ENCODE results near the gene PRDM5.

PRDM5 gene

DNA sequence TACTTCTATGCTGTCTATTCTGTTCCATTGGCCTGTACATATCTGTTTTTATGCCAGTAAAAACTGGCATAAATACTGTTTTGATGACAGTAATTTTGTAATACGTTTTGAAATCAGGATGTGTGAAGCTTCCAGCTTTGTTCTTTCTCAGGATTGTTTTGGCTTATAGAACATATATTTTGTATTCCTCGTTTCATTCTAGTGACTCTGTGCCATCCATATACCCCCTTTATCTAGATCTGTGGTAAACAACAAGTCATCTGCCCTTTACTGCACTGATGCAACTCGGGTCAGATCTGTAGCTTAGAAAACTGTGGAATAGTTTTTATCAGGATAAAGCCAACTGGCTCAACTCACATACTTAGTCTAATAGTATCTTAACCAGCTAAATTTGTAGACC, 233.7 kb downstream of the PRDM5 start:
- no peaks in the 10 kb centered on the region for H3K27me3 ChIP-seq (ENCODE audit: control insufficient read depth in 1 of 2, insufficient read depth in 2 of 2, low read length in 2 of 2)
- no peaks in the 10 kb centered on the region for H3K36me3 ChIP-seq (ENCODE audit: control insufficient read depth in 2 of 2, insufficient read depth in 2 of 2, low read length in 2 of 2)
- H3K9me3 ChIP-seq (ENCODE audit: control insufficient read depth in 2 of 2, low read length in 2 of 2), result no peaks in the 10 kb centered on the region
- H3K4me3 ChIP-seq (ENCODE audit: low read length in 2 of 2), result no peak overlapping the region
- no peak overlapping the region for H3K9ac ChIP-seq (ENCODE audit: low read length in 2 of 2)
- H3K4me1 ChIP-seq (ENCODE audit: control insufficient read depth, insufficient read depth, low read length), result peaks cover 4% of the 10 kb centered on the region
- no peak overlapping the region for H3K27ac ChIP-seq (ENCODE audit: low read length)

DNA sequence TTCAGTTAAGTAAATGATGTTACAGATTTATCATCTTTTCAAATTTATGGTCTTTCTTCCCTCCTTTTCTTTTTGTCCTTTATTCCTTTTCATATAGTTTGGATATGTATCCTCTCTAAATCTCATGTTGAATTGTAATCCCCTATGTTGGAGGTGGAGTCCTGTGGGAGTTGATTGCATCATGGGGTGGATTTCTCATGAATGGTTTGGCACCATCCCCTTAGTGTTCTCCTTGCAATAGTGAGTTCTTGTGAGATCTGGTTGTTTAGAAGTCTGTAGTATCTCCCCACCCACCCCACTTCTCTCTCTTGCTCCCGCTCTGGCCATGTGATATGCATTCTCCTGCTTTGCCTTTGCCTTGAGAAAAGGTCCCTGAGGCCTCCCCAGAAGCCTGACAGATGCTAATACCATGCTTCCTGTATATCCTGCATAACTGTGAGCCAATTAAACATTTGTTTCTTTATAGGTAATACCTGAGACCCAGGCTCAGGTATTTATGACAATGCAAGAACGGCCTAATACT, 236.7 kb downstream of the PRDM5 start:
- Histone ChIP-seq H3K27ac (ENCODE audit: low read length) (no peak overlapping the region), H3K36me3 (ENCODE audit: control insufficient read depth in 2 of 2, insufficient read depth in 2 of 2, low read length in 2 of 2) (no peaks in the 10 kb centered on the region), H3K4me3 (ENCODE audit: low read length in 2 of 2) (no peak overlapping the region), H3K4me1 (ENCODE audit: control insufficient read depth, insufficient read depth, low read length) (no peaks in the 10 kb centered on the region), H3K9me3 (ENCODE audit: control insufficient read depth in 2 of 2, low read length in 2 of 2) (no peaks in the 10 kb centered on the region), H3K9ac (ENCODE audit: low read length in 2 of 2) (no peak overlapping the region), H3K27me3 (ENCODE audit: control insufficient read depth in 1 of 2, insufficient read depth in 2 of 2, low read length in 2 of 2) (no peaks in the 10 kb centered on the region)

DNA sequence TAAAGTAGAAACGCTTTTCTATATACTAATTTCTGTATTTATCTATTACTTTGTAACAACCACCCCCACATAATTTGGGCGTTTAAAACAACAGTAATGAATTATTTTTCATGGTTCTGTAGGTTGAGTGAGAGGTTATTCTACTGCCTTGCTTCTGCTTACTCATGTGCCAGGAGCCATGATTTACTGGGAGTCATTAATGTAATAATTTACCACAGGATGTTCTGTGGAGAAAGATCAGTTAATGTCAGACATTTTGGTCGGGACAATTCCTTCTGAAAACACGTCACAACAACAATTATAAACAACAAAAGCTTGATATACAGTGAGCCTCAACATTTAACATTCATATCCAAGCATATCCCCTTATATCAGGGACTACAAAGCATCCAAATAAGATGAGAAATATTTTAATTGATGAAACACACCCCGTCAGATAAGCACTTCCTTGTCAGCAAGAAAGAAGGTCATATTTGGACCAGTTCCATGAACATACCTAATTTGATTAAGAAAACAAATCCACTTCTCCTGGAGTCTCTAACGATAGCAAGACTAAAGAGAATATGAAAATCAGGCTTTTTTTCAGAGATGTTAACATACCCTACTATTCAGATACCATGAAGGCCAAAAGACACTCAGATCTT, 238.5 kb downstream of the PRDM5 start:
- Histone ChIP-seq H3K4me3 (ENCODE audit: low read length in 2 of 2) (no peak overlapping the region), H3K4me1 (ENCODE audit: control insufficient read depth, insufficient read depth, low read length) (no peaks in the 10 kb centered on the region), H3K27ac (ENCODE audit: low read length) (no peak overlapping the region), H3K9ac (ENCODE audit: low read length in 2 of 2) (no peak overlapping the region), H3K36me3 (ENCODE audit: control insufficient read depth in 2 of 2, insufficient read depth in 2 of 2, low read length in 2 of 2) (no peaks in the 10 kb centered on the region), H3K27me3 (ENCODE audit: control insufficient read depth in 1 of 2, insufficient read depth in 2 of 2, low read length in 2 of 2) (no peaks in the 10 kb centered on the region), H3K9me3 (ENCODE audit: control insufficient read depth in 2 of 2, low read length in 2 of 2) (no peaks in the 10 kb centered on the region)

DNA sequence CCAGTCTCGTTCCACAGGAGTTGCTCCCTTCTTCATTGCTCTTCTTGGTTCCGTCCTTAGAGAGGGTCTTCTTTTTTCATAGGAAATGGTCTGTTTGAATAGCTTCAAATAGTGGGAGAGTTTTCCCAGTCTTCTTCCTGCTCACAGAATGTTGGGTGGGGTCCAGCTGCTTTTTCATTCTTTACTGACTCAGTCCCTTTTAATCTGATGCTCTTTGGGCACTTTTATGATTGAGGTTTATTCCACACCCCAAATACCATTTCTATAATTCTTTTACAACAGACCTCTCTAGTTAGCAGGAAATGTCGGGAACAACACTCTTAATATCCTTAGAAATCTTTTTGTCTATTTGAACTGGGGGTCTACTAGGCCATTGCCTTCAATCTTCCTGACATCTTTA, 239.5 kb downstream of the PRDM5 start:
- H3K4me3 ChIP-seq (ENCODE audit: low read length in 2 of 2), result no peak overlapping the region
- no peak overlapping the region for H3K27ac ChIP-seq (ENCODE audit: low read length)
- H3K9me3 ChIP-seq (ENCODE audit: control insufficient read depth in 2 of 2, low read length in 2 of 2), result no peaks in the 10 kb centered on the region
- no peaks in the 10 kb centered on the region for H3K27me3 ChIP-seq (ENCODE audit: control insufficient read depth in 1 of 2, insufficient read depth in 2 of 2, low read length in 2 of 2)
- H3K36me3 ChIP-seq (ENCODE audit: control insufficient read depth in 2 of 2, insufficient read depth in 2 of 2, low read length in 2 of 2), result no peaks in the 10 kb centered on the region
- H3K9ac ChIP-seq (ENCODE audit: low read length in 2 of 2), result no peak overlapping the region
- no peaks in the 10 kb centered on the region for H3K4me1 ChIP-seq (ENCODE audit: control insufficient read depth, insufficient read depth, low read length)

DNA sequence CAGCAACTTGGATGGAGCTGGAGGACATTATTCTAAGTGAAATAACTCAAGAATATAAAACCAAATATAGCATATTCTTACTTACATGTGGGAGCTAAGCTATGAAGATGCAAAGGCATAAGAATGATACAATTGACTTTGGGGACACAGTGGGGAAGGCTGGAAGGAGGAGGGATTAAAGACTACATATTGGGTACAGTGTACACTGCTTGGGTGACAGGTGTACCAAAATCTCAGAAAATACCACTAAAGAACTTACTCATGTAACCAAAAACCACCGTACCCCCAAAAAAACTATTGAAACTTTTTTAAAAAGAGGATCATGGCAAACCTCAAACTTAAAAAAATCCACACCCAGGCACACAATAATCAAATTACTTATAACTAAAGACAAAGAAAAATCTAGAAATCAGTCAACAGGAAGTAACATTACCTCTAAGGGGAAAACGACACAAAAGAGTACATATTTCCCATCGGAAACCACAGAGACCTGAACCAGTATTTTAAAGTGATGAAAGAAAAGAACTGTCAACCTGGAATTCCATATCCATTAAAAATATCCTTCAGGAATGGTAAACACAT, 241.8 kb downstream of the PRDM5 start:
- H3K9me3 ChIP-seq (ENCODE audit: control insufficient read depth in 2 of 2, low read length in 2 of 2), result no peaks in the 10 kb centered on the region
- H3K4me3 ChIP-seq (ENCODE audit: low read length in 2 of 2), result no peak overlapping the region
- H3K36me3 ChIP-seq (ENCODE audit: control insufficient read depth in 2 of 2, insufficient read depth in 2 of 2, low read length in 2 of 2), result no peaks in the 10 kb centered on the region
- no peak overlapping the region for H3K9ac ChIP-seq (ENCODE audit: low read length in 2 of 2)
- no peak overlapping the region for H3K27ac ChIP-seq (ENCODE audit: low read length)
- no peaks in the 10 kb centered on the region for H3K4me1 ChIP-seq (ENCODE audit: control insufficient read depth, insufficient read depth, low read length)
- no peaks in the 10 kb centered on the region for H3K27me3 ChIP-seq (ENCODE audit: control insufficient read depth in 1 of 2, insufficient read depth in 2 of 2, low read length in 2 of 2)

DNA sequence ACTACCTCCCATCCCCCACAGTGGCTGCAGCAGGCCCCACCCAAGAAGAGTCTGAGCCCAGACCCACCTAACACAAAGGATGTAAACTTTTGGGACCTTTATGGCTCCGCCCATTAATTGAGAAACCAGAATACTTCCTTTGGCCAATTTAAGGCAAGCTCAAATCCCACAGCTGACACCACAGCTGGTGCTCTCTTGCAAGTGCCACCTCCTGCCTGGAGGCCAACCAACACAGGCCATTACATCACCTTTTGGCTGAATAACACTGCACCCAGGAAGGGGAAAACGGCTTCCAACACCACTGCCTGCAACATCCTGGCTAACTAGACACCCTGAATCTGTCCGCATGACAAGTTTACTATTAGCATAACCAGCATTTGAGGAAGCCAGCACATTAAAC, 248.8 kb downstream of the PRDM5 start:
- H3K27ac ChIP-seq (ENCODE audit: low read length), result no peak overlapping the region
- H3K9ac ChIP-seq (ENCODE audit: low read length in 2 of 2), result no peak overlapping the region
- peaks cover 0 to 18% of the 10 kb centered on the region in 2 donors for H3K9me3 ChIP-seq (ENCODE audit: control insufficient read depth in 2 of 2, low read length in 2 of 2)
- no peaks in the 10 kb centered on the region for H3K4me1 ChIP-seq (ENCODE audit: control insufficient read depth, insufficient read depth, low read length)
- H3K27me3 ChIP-seq (ENCODE audit: control insufficient read depth in 1 of 2, insufficient read depth in 2 of 2, low read length in 2 of 2), result no peaks in the 10 kb centered on the region
- H3K36me3 ChIP-seq (ENCODE audit: control insufficient read depth in 2 of 2, insufficient read depth in 2 of 2, low read length in 2 of 2), result peaks cover 0 to 3% of the 10 kb centered on the region in 2 donors
- H3K4me3 ChIP-seq (ENCODE audit: low read length in 2 of 2), result no peak overlapping the region

DNA sequence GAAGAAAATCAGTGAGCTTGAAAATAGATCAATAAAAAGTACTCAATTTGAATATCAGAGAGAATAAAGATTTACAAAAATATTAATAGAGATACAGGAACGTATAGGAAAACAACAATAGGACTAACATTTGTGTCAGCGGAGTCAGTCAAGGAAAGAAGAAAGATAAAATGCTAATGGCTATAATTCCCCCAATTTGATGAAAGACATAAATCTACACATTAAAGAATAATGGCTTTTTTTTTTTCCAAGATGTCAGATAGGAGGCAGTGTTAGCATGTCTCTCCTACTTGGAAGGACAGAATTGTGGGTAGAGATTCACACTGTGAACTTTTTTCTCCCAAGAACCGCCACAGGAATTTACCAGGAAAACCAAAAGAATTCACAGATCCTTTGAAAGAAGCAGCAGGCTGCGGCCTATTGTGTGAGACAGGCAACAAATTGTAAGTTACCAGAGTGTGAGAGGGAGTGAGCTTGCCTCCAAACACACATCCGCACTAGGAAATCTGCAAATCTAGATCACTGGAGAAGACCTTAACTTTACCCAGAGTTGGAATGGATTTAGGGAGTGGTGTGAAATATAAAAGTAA, 249.9 kb downstream of the PRDM5 start:
- H3K27me3 ChIP-seq (ENCODE audit: control insufficient read depth in 1 of 2, insufficient read depth in 2 of 2, low read length in 2 of 2), result no peaks in the 10 kb centered on the region
- peaks cover 0 to 18% of the 10 kb centered on the region in 2 donors for H3K9me3 ChIP-seq (ENCODE audit: control insufficient read depth in 2 of 2, low read length in 2 of 2)
- H3K9ac ChIP-seq (ENCODE audit: low read length in 2 of 2), result no peak overlapping the region
- peaks cover 0 to 3% of the 10 kb centered on the region in 2 donors for H3K36me3 ChIP-seq (ENCODE audit: control insufficient read depth in 2 of 2, insufficient read depth in 2 of 2, low read length in 2 of 2)
- no peaks in the 10 kb centered on the region for H3K4me1 ChIP-seq (ENCODE audit: control insufficient read depth, insufficient read depth, low read length)
- H3K27ac ChIP-seq (ENCODE audit: low read length), result no peak overlapping the region
- no peak overlapping the region for H3K4me3 ChIP-seq (ENCODE audit: low read length in 2 of 2)

DNA sequence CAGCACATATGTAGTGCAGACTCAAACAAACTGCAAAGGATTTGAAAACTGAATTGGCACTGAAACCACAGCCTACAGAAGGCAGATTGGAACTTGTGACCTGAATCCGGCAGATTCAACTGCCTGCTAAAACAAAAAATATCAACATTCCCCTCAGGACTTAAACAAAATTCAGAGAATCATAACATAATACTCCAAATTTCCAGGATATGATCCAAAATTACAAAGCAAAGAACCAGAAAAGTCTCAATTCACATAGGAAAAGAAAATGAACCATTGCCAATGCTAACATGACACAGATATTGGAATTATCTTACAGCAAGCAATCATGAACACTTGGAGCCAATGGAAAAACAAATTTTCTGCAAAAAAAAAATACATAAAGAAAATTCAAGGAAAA, 250.4 kb downstream of the PRDM5 start:
- Histone ChIP-seq H3K4me1 (ENCODE audit: control insufficient read depth, insufficient read depth, low read length) (no peaks in the 10 kb centered on the region), H3K27ac (ENCODE audit: low read length) (no peak overlapping the region), H3K36me3 (ENCODE audit: control insufficient read depth in 2 of 2, insufficient read depth in 2 of 2, low read length in 2 of 2) (peaks cover 0 to 3% of the 10 kb centered on the region in 2 donors), H3K9ac (ENCODE audit: low read length in 2 of 2) (no peak overlapping the region), H3K4me3 (ENCODE audit: low read length in 2 of 2) (no peak overlapping the region), H3K27me3 (ENCODE audit: control insufficient read depth in 1 of 2, insufficient read depth in 2 of 2, low read length in 2 of 2) (no peaks in the 10 kb centered on the region), H3K9me3 (ENCODE audit: control insufficient read depth in 2 of 2, low read length in 2 of 2) (peaks cover 0 to 18% of the 10 kb centered on the region in 2 donors)

DNA sequence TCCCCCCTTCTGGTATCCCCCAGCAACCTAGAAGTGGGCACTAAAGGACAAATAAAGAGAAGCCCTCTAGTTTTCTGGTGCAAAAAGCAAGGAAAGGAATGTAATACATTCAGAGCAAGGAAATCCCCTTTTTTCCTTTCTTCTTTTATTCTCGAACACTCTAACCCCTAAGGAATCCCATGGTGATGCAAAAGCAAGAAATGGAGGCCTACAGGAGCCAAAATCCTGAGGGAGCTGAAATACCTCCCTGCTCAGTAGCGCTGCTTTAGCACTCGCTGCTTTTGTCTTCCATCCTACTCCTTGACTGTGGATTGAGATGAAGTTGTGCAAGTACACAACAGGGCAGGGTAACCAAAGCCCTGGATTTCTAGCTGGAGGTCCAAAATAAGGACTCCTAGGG, 251.0 kb downstream of the PRDM5 start:
- H3K9ac ChIP-seq (ENCODE audit: low read length in 2 of 2), result no peak overlapping the region
- H3K4me1 ChIP-seq (ENCODE audit: control insufficient read depth, insufficient read depth, low read length), result no peaks in the 10 kb centered on the region
- H3K27me3 ChIP-seq (ENCODE audit: control insufficient read depth in 1 of 2, insufficient read depth in 2 of 2, low read length in 2 of 2), result no peaks in the 10 kb centered on the region
- no peak overlapping the region for H3K4me3 ChIP-seq (ENCODE audit: low read length in 2 of 2)
- H3K27ac ChIP-seq (ENCODE audit: low read length), result no peak overlapping the region
- peaks cover 0 to 3% of the 10 kb centered on the region in 2 donors for H3K36me3 ChIP-seq (ENCODE audit: control insufficient read depth in 2 of 2, insufficient read depth in 2 of 2, low read length in 2 of 2)
- peaks cover 0 to 18% of the 10 kb centered on the region in 2 donors for H3K9me3 ChIP-seq (ENCODE audit: control insufficient read depth in 2 of 2, low read length in 2 of 2)

DNA sequence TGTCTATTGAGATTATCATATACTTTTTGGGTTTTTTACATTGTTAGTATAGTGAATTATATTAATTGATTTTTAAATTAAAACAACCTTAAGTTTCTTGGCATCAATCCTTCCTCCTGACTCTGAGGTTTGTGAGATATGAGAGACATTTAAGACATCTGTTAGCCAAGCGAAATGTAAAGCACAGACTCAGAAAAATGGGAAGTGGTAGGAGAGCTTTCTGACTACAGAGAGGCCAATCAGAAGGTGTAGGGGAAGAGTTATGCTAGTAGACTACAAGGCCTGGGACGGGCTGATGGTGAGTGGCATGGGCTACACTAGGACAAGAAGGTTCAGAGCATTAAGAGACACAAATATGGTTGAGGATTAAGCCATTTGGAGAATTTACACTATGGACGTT, 255.4 kb downstream of the PRDM5 start:
- no peak overlapping the region for H3K27ac ChIP-seq (ENCODE audit: low read length)
- no peaks in the 10 kb centered on the region for H3K4me1 ChIP-seq (ENCODE audit: control insufficient read depth, insufficient read depth, low read length)
- H3K9me3 ChIP-seq (ENCODE audit: control insufficient read depth in 2 of 2, low read length in 2 of 2), result peaks cover 0 to 4% of the 10 kb centered on the region in 2 donors
- H3K27me3 ChIP-seq (ENCODE audit: control insufficient read depth in 1 of 2, insufficient read depth in 2 of 2, low read length in 2 of 2), result no peaks in the 10 kb centered on the region
- H3K36me3 ChIP-seq (ENCODE audit: control insufficient read depth in 2 of 2, insufficient read depth in 2 of 2, low read length in 2 of 2), result no peaks in the 10 kb centered on the region
- H3K9ac ChIP-seq (ENCODE audit: low read length in 2 of 2), result no peak overlapping the region
- no peak overlapping the region for H3K4me3 ChIP-seq (ENCODE audit: low read length in 2 of 2)

DNA sequence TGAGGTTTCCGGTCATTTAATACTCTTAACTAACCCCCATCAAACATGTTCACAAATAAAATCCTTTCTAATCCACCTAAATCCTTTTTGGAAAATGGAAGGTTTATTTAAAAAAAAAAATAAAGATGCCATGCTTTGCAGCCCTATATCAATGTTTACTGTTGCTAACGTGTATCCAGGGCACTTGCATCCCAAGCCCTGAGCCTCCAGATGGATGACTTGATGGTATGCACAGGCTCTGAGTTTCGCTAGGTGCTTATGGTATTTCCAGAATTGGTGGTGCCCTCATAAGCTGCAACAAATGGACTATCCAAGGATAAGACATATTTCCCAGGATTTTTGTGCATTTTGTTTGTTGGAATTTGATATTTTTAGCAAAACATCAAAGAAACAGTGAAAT, 257.7 kb downstream of the PRDM5 start:
- Histone ChIP-seq H3K4me1 (ENCODE audit: control insufficient read depth, insufficient read depth, low read length) (no peaks in the 10 kb centered on the region), H3K4me3 (ENCODE audit: low read length in 2 of 2) (no peak overlapping the region), H3K9ac (ENCODE audit: low read length in 2 of 2) (no peak overlapping the region), H3K27me3 (ENCODE audit: control insufficient read depth in 1 of 2, insufficient read depth in 2 of 2, low read length in 2 of 2) (no peaks in the 10 kb centered on the region), H3K36me3 (ENCODE audit: control insufficient read depth in 2 of 2, insufficient read depth in 2 of 2, low read length in 2 of 2) (no peaks in the 10 kb centered on the region), H3K9me3 (ENCODE audit: control insufficient read depth in 2 of 2, low read length in 2 of 2) (peaks cover 0 to 3% of the 10 kb centered on the region in 2 donors), H3K27ac (ENCODE audit: low read length) (no peak overlapping the region)

All from stomach smooth muscle (tissue), 2 donors.